HG03520 (cell line): ENCODE measurements around the gene RSPO1.

Source experiments
- ATAC-seq: cut with Tn5 transposase; IDR thresholded peaks from one replicate; pipeline ENCODE4 v1.9.1; 2021; ENCODE audit warnings: mild to moderate bottlenecking, moderate library complexity; ENCODE audit not compliant: unreplicated experiment

RSPO1 gene

GRCh38 chr1:37657620-37658412, 23.1 kb upstream of the RSPO1 start:
- no peak for ATAC-seq

GRCh38 chr1:37656881-37657280, 22.2 kb upstream of the RSPO1 start:
- no peak for ATAC-seq

GRCh38 chr1:37656026-37656425, 21.3 kb upstream of the RSPO1 start:
- ATAC-seq, result no peak

GRCh38 chr1:37655274-37655673, 20.6 kb upstream of the RSPO1 start:
- no peak for ATAC-seq

- no peak for ATAC-seq
Measured at GRCh38 chr1:37653906-37654305, 19.2 kb upstream of the RSPO1 start.

GRCh38 chr1:37652976-37653375, 18.3 kb upstream of the RSPO1 start:
- no peak for ATAC-seq

- ATAC-seq, result no peak
Measured at GRCh38 chr1:37651803-37652202, 17.1 kb upstream of the RSPO1 start.

- ATAC-seq, result no peak
Measured at GRCh38 chr1:37650721-37651120, 16.0 kb upstream of the RSPO1 start.

- ATAC-seq, result no peak
Measured at GRCh38 chr1:37650173-37650572, 15.5 kb upstream of the RSPO1 start.

- no peak for ATAC-seq
Measured at GRCh38 chr1:37647281-37647680, 12.6 kb upstream of the RSPO1 start.

GRCh38 chr1:37641059-37641458, 6.4 kb upstream of the RSPO1 start:
- ATAC-seq, result no peak

GRCh38 chr1:37636435-37636834, 1.7 kb upstream of the RSPO1 start:
- no peak for ATAC-seq

GRCh38 chr1:37634992-37635902, 555 bp upstream of the RSPO1 start:
- no peak for ATAC-seq

- ATAC-seq, result no peak
Measured at GRCh38 chr1:37633938-37634243, 801 bp downstream of the RSPO1 start.

GRCh38 chr1:37633040-37633937, 1.4 kb downstream of the RSPO1 start:
- no peak for ATAC-seq

- no peak for ATAC-seq
Measured at GRCh38 chr1:37631036-37631435, 3.7 kb downstream of the RSPO1 start.

GRCh38 chr1:37630426-37631028, 4.2 kb downstream of the RSPO1 start:
- ATAC-seq, result no peak

GRCh38 chr1:37629726-37630425, 4.8 kb downstream of the RSPO1 start:
- no peak for ATAC-seq

GRCh38 chr1:37629008-37629407, 5.7 kb downstream of the RSPO1 start:
- no peak for ATAC-seq

GRCh38 chr1:37628026-37628556, 6.6 kb downstream of the RSPO1 start:
- ATAC-seq, result no peak
